GM12892 (cell line): ENCODE data around the gene MLF1.

Experiments
- POLR2A ChIP-seq: IDR thresholded peaks from 2 replicates; pipeline ENCODE4 v1.6.1; 2011; ENCODE audit warnings: low read depth, low read length, control low read depth
- POLR2AphosphoS5 ChIP-seq: IDR thresholded peaks from 2 replicates; pipeline ENCODE4 v1.6.1; 2011; ENCODE audit warnings: low read depth, low read length, control low read depth
- TAF1 ChIP-seq: IDR thresholded peaks from 2 replicates; pipeline ENCODE4 v1.6.1; 2011; ENCODE audit warnings: low read depth, mild to moderate bottlenecking, control low read depth, low read length, borderline replicate concordance

- no peak for TF ChIP-seq POLR2AphosphoS5
- no peak for TF ChIP-seq POLR2A
- TF ChIP-seq TAF1: no peak
These were observed 3.7 kb downstream of the MLF1 start for GRCh38 chr3:158574646-158575045.
